SW480 (cell line): ENCODE data around the gene WARS2.
"Not testable (repeated sequence)": the region's sequence is repeated elsewhere in the genome, so short reads cannot be mapped to it uniquely, and the experiment has no call there.

Source experiments
- DNase-seq: peaks from one replicate; pipeline ENCODE4 v3.0.0-alpha.2; 2016; ENCODE audit warnings: low spot score

The WARS2 gene

GRCh38 chr1:119139403-119139802 lies 1.1 kb downstream of the WARS2 start:
- peak; percentile 8 for DNase-seq

- no peak for DNase-seq
Observed at GRCh38 chr1:119136401-119136800, 4.1 kb downstream of the WARS2 start.

- DNase-seq, result no peak
Observed at GRCh38 chr1:119133987-119134386, 6.5 kb downstream of the WARS2 start.

- no peak for DNase-seq
Observed at GRCh38 chr1:119132179-119132578, 8.3 kb downstream of the WARS2 start.

GRCh38 chr1:119125874-119126273 lies 14.6 kb downstream of the WARS2 start:
- DNase-seq, result no peak

- DNase-seq, result no peak
Observed at GRCh38 chr1:119124764-119125163, 15.7 kb downstream of the WARS2 start.

- DNase-seq, result not testable (repeated sequence)
Observed at GRCh38 chr1:119121872-119122271, 18.6 kb downstream of the WARS2 start.

GRCh38 chr1:119116725-119117124 lies 23.7 kb downstream of the WARS2 start:
- DNase-seq, result no peak

GRCh38 chr1:119115736-119116135 lies 24.7 kb downstream of the WARS2 start:
- DNase-seq, result no peak

GRCh38 chr1:119115311-119115710 lies 25.1 kb downstream of the WARS2 start:
- DNase-seq, result no peak

GRCh38 chr1:119114786-119115185 lies 25.7 kb downstream of the WARS2 start:
- DNase-seq, result no peak

- no peak for DNase-seq
Observed at GRCh38 chr1:119112791-119113190, 27.7 kb downstream of the WARS2 start.

- DNase-seq, result no peak
Observed at GRCh38 chr1:119112244-119112643, 28.2 kb downstream of the WARS2 start.

- no peak for DNase-seq
Observed at GRCh38 chr1:119108988-119109387, 31.5 kb downstream of the WARS2 start.

GRCh38 chr1:119103764-119104163 lies 36.7 kb downstream of the WARS2 start:
- no peak for DNase-seq

GRCh38 chr1:119102051-119102450 lies 38.4 kb downstream of the WARS2 start:
- DNase-seq, result no peak

- no peak for DNase-seq
Observed at GRCh38 chr1:119101563-119101962, 38.9 kb downstream of the WARS2 start.

- no peak for DNase-seq
Observed at GRCh38 chr1:119099775-119100174, 40.7 kb downstream of the WARS2 start.

- DNase-seq, result no peak
Observed at GRCh38 chr1:119097380-119097779, 43.1 kb downstream of the WARS2 start.

GRCh38 chr1:119093721-119094120 lies 46.7 kb downstream of the WARS2 start:
- DNase-seq, result peak; percentile 9

GRCh38 chr1:119091618-119092017 lies 48.8 kb downstream of the WARS2 start:
- DNase-seq, result no peak

GRCh38 chr1:119090250-119090649 lies 50.2 kb downstream of the WARS2 start:
- no peak for DNase-seq

- no peak for DNase-seq
Observed at GRCh38 chr1:119086830-119087229, 53.6 kb downstream of the WARS2 start.

- DNase-seq, result no peak
Observed at GRCh38 chr1:119084798-119085197, 55.7 kb downstream of the WARS2 start.

- DNase-seq, result no peak
Observed at GRCh38 chr1:119083980-119084379, 56.5 kb downstream of the WARS2 start.
